SJCRH30 (cell line): ENCODE results near the gene OR10V1. TPM values are rescaled to one million over a fixed set of nuclear protein-coding genes. Genes with fewer than 3 reads are reported as not detected.
"Not testable (repeated sequence)": the region's sequence is repeated elsewhere in the genome, so short reads cannot be mapped to it uniquely, and the experiment has no call there.

Experiments
- DNase-seq, 2 experiments: peaks; one replicate each; pipeline ENCODE4 v3.0.0-alpha.2; 2015 to 2020
- H3K27ac ChIP-seq: fragments of 250-450 bp; sonication (Bioruptor Pico); 2 replicates; pipeline ENCODE4 v1.5.1; 2020; ENCODE audit warnings: mild to moderate bottlenecking, moderate library complexity
- H3K27me3 ChIP-seq: fragments of 250-450 bp; sonication (Bioruptor Pico); 2 replicates; pipeline ENCODE4 v1.5.1; 2020; ENCODE audit warnings: mild to moderate bottlenecking, moderate library complexity
- H3K36me3 ChIP-seq: fragments of 250-450 bp; sonication (Bioruptor Pico); 2 replicates; pipeline ENCODE4 v1.5.1; 2020; ENCODE audit warnings: mild to moderate bottlenecking, moderate library complexity
- H3K4me1 ChIP-seq: fragments of 250-450 bp; sonication (Bioruptor Pico); 2 replicates; pipeline ENCODE4 v1.5.1; 2020; ENCODE audit warnings: mild to moderate bottlenecking, moderate library complexity
- H3K4me3 ChIP-seq: fragments of 250-450 bp; sonication (Bioruptor Pico); 2 replicates; pipeline ENCODE4 v1.5.1; 2020; ENCODE audit warnings: mild to moderate bottlenecking, moderate library complexity
- H3K9me3 ChIP-seq: fragments of 250-450 bp; sonication (Bioruptor Pico); replicated peaks from 2 replicates; pipeline ENCODE4 v1.5.1; 2020; ENCODE audit warnings: mild to moderate bottlenecking, moderate library complexity
- total RNA-seq: library from RNA; depleted of rRNA; stranded (reverse); fragments of >200 nt; shearing (Covaris generic); gene quantifications from 2 replicates; pipeline ENCODE4 v1.2.3, GENCODE V29; 2014

OR10V1 gene
- total RNA-seq, 1 experiment from 2014 or later = not detected

- no peaks in the 10 kb centered on the region for H3K9me3 ChIP-seq
- no peaks in the 10 kb centered on the region for H3K36me3 ChIP-seq
- H3K4me1 ChIP-seq = no peaks in the 10 kb centered on the region
- H3K27ac ChIP-seq = no peak overlapping the region
- no peak overlapping the region for H3K4me3 ChIP-seq
- DNase-seq = no peak
- H3K27me3 ChIP-seq = no peaks in the 10 kb centered on the region; the same call in 1 of the 2 replicates
Measured at GRCh38 chr11:59691156-59691555, 22.5 kb downstream of the OR10V1 start.

GRCh38 chr11:59689015-59689414 is 24.6 kb downstream of the OR10V1 start:
- Histone ChIP-seq H3K4me3 (no peak overlapping the region), H3K4me1 (no peaks in the 10 kb centered on the region), H3K27ac (no peak overlapping the region), H3K9me3 (no peaks in the 10 kb centered on the region), H3K27me3 (no peaks in the 10 kb centered on the region; the same call in 1 of the 2 replicates), H3K36me3 (no peaks in the 10 kb centered on the region)
- no peak for DNase-seq

DNA sequence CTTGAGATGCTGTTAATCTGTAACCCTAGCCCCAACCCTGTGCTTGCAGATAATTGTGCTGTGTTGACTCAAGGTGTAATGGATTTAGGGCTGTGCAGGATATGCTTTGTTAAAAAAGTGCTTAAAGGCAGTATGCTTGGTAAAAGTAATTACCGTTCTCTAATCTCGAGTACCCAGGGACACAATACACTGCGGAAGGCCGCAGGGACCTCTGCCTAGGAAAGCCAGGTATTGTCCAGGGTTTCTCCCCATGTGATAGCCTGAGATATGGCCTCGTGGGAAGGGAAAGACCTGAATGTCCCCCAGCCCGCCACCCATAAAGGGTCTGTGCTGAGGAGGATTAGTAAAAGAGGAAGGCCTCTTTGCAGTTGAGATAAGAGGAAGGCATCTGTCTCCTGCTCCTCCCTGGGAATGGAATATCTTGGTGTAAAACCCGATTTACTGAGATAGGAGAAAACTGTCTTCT is 32.4 kb downstream of the OR10V1 start:
- DNase-seq, H3K36me3 ChIP-seq, H3K27ac ChIP-seq, H3K4me3 ChIP-seq, H3K9me3 ChIP-seq, H3K27me3 ChIP-seq: not testable (repeated sequence)
- peaks cover 28% of the 10 kb centered on the region for H3K4me1 ChIP-seq

GRCh38 chr11:59680287-59681154 is 33.1 kb downstream of the OR10V1 start:
- Histone ChIP-seq H3K4me1 (peaks cover 28% of the 10 kb centered on the region), H3K27ac (no peak overlapping the region), H3K4me3 (no peak overlapping the region), H3K36me3 (no peaks in the 10 kb centered on the region), H3K27me3 (no peaks in the 10 kb centered on the region), H3K9me3 (0 out of 2 replicates have a peak, but pooled peaks cover 5% of the 10 kb centered on the region)
- peak; percentile 75 to 82 for DNase-seq

DNA sequence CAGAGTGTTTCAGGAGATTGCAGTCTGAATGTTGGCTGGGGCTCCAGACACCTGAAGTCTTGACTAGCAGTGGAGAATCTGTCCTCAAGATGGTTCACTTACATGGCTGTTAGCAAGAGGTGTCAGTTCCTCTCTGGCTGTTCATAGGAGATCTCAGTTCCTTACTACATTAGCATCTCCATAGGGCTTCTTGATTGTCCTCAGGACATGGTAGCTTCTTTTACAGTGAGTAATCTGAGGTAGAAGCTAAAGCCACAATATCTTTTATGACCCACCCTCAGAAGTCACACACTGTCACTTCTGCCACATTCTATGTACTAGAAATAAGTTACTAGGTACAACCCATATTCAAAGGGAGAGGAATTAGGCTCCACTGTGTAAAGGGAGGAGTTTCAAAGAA is 34.3 kb downstream of the OR10V1 start:
- Histone ChIP-seq H3K27ac (peak overlapping the region; percentile 64), H3K9me3 (0 out of 2 replicates have a peak, but pooled peaks cover 5% of the 10 kb centered on the region), H3K4me1 (peaks cover 28% of the 10 kb centered on the region), H3K4me3 (no peak overlapping the region), H3K27me3 (no peaks in the 10 kb centered on the region), H3K36me3 (no peaks in the 10 kb centered on the region)
- peak in 1 of 2 experiments; percentile 14 for DNase-seq

- peaks cover 28% of the 10 kb centered on the region for H3K4me1 ChIP-seq
- H3K9me3 ChIP-seq = 0 out of 2 replicates have a peak, but pooled peaks cover 5% of the 10 kb centered on the region
- H3K4me3 ChIP-seq = no peak overlapping the region
- H3K27me3 ChIP-seq = no peaks in the 10 kb centered on the region
- no peaks in the 10 kb centered on the region for H3K36me3 ChIP-seq
- peak overlapping the region; percentile 64 for H3K27ac ChIP-seq
- DNase-seq = peak; percentile 36 to 80
Measured at GRCh38 chr11:59678813-59679165, 34.9 kb downstream of the OR10V1 start.

- Histone ChIP-seq H3K4me3 (no peak overlapping the region), H3K9me3 (0 out of 2 replicates have a peak, but pooled peaks cover 5% of the 10 kb centered on the region), H3K36me3 (no peaks in the 10 kb centered on the region), H3K27ac (peak overlapping the region; percentile 64), H3K4me1 (peaks cover 28% of the 10 kb centered on the region), H3K27me3 (no peaks in the 10 kb centered on the region)
- no peak for DNase-seq
Measured at GRCh38 chr11:59678118-59678812, 35.4 kb downstream of the OR10V1 start.

DNA sequence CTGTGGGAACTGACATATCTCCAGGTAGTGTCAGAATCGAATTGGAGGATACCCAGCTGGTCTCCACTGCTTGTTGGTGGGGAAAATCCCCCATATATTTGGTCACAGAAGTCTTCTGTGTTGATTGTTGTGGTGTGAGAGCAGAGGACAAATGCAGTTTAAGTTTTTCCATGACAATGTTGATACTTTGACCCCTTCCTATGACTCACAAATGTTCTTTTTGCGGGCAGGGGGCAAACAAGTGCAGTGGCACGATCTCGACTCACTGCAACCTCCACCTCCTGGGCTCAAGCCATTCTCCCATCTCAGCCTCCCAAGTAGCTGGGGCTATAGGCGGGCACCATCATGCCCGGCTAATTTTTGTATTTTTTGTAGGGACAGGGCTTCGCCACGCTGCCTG is 37.4 kb downstream of the OR10V1 start:
- Histone ChIP-seq H3K4me3 (no peak overlapping the region), H3K4me1 (peaks cover 28% of the 10 kb centered on the region), H3K27me3 (no peaks in the 10 kb centered on the region), H3K27ac (no peak overlapping the region), H3K9me3 (0 out of 2 replicates have a peak, but pooled peaks cover 5% of the 10 kb centered on the region), H3K36me3 (no peaks in the 10 kb centered on the region)
- no peak for DNase-seq

DNA sequence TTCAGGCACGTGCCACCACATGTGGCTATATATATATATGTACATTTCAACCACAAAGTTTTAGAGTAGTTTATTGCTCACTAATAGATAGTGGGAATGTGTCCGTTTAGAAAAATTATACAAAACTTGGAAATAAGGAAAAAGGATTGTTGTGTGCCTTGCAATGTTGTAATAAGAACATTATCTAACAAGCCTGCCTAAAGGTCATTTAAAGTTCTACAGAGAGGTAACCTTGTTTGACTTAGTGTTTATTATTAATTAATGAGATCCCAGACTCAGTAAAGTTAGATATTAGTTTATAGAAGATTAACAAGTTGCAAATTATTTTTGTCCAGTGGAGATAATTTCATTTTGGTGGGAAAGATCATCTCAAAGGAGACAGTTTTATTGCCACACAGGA is 39.4 kb downstream of the OR10V1 start:
- 0 out of 2 replicates have a peak, but pooled peaks cover 5% of the 10 kb centered on the region for H3K9me3 ChIP-seq
- no peak overlapping the region for H3K27ac ChIP-seq
- H3K27me3 ChIP-seq = no peaks in the 10 kb centered on the region
- H3K36me3 ChIP-seq = no peaks in the 10 kb centered on the region
- no peak for DNase-seq
- no peak overlapping the region for H3K4me3 ChIP-seq
- H3K4me1 ChIP-seq = peaks cover 20% of the 10 kb centered on the region

DNA sequence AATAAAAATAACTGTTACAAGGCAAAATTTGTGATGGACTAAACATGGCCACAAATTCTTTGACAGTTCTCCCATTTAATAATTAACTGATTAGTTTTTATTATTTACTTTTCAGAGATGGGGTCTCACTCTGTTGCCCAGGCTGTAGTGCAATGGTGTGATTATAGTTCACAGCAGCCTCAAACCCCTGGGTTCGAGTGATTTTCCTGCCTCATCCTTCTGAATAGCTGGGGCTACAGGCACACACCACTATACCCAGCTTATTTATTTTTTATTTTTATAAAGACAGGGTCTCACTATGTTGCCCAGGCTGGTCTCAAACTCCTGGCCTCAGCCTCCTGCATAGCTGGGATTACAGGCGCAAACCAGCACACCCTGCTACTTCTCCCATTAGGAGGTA is 40.4 kb downstream of the OR10V1 start:
- H3K36me3 ChIP-seq = no peaks in the 10 kb centered on the region
- no peak for DNase-seq
- no peak overlapping the region for H3K4me3 ChIP-seq
- no peaks in the 10 kb centered on the region for H3K27me3 ChIP-seq
- H3K27ac ChIP-seq = no peak overlapping the region
- 0 out of 2 replicates have a peak, but pooled peaks cover 5% of the 10 kb centered on the region for H3K9me3 ChIP-seq
- peaks cover 11% of the 10 kb centered on the region for H3K4me1 ChIP-seq

DNA sequence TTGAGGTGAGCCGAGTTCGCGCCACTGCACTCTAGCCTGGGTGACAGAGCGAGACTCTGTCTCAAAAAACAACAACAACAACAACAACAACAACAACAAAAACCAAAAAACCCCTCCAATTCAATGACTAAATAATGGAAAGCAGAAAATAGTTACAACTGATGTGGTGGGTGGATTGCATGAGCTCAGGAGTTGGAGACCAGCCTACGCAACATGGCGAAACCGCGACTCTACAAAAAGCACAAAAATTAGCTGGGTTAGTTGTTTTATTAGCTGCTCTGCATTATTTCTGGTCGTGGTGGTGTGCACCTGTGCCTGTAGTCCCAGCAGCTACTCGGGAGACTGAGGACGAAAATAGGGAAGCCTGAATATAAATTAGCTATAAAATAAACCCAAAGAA is 42.2 kb downstream of the OR10V1 start:
- no peak for DNase-seq
- Histone ChIP-seq H3K4me1 (peaks cover 5% of the 10 kb centered on the region; the same call in 1 of the 2 replicates), H3K27me3 (no peaks in the 10 kb centered on the region), H3K9me3 (no peaks in the 10 kb centered on the region), H3K27ac (no peak overlapping the region), H3K36me3 (peaks cover 5% of the 10 kb centered on the region), H3K4me3 (no peak overlapping the region)

DNA sequence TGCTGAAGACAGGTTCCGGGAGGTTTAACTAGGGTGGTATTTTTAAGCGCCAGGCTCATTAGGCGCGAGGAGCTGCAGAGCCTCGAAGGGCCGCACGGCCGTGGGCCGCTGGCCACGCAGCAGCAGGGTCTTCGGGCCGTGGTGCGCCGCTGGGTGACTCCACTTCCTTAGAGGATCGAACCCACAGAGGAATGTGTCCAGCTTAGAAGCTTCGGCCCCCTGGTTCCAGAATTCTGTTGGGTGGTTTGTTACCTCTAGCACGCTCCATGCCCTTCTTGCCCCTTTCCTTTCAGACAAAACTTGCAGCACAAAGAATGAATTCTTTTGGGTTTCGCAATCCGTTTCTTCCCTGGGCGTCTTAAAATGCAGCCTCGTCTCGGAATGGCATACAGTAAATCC is 44.0 kb downstream of the OR10V1 start:
- no peaks in the 10 kb centered on the region for H3K9me3 ChIP-seq
- peak overlapping the region; percentile 74 for H3K27ac ChIP-seq
- peaks cover 5% of the 10 kb centered on the region; the same call in 1 of the 2 replicates for H3K4me1 ChIP-seq
- peak overlapping the region; percentile 63 for H3K4me3 ChIP-seq
- DNase-seq = no peak
- peaks cover 16% of the 10 kb centered on the region for H3K36me3 ChIP-seq
- no peaks in the 10 kb centered on the region for H3K27me3 ChIP-seq

DNA sequence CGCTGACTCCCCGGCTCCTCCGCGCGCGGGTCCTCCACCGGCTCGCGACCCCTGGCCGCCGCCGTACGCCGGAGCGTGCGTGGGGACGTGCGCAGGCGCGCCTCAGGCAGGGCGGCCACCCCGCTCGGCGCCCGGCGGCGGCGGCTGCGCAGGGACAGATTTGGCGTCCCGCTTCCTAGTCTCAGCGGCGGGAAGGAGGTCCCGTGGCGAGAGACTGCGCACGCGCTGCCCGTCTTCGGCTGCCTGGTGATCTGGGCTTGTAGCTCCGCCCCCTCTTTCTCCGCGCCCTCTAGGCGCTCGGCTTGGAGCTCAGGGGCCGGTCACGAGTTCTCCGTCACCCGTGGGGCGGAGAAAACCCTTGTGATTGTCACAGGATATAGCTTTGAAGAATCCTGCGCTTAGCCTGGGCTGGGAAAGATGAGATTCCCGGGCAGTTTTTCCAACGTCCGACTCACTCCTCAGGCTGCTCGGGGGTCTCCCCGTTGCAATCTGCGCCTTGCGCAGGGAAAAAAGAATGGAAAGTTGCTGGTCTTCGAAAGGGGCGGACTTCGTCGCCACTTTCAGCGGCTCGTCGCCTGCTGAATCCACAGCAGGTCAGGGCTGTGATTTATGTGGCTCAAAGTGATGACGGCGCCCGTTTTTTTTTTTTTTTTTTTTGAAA is 44.6 kb downstream of the OR10V1 start, which contains the start of gene PATL1:
Gene PATL1, minus strand, starts transcription at position 88 of the 661 bp plus-strand sequence. CDS start 142 bp downstream, outside the sequence.
- H3K27ac ChIP-seq = peak within 1 kb of the TSS; percentile 74
- H3K4me1 ChIP-seq = peaks cover 5% of the 10 kb centered on the region; the same call in 1 of the 2 replicates
- H3K9me3 ChIP-seq = no peaks in the 10 kb centered on the region
- H3K27me3 ChIP-seq = no peaks in the 10 kb centered on the region
- peak within 1 kb of the TSS; percentile 63 for H3K4me3 ChIP-seq
- H3K36me3 ChIP-seq = peaks cover 19% of the 10 kb centered on the region
- peak; percentile 98 for DNase-seq

DNA sequence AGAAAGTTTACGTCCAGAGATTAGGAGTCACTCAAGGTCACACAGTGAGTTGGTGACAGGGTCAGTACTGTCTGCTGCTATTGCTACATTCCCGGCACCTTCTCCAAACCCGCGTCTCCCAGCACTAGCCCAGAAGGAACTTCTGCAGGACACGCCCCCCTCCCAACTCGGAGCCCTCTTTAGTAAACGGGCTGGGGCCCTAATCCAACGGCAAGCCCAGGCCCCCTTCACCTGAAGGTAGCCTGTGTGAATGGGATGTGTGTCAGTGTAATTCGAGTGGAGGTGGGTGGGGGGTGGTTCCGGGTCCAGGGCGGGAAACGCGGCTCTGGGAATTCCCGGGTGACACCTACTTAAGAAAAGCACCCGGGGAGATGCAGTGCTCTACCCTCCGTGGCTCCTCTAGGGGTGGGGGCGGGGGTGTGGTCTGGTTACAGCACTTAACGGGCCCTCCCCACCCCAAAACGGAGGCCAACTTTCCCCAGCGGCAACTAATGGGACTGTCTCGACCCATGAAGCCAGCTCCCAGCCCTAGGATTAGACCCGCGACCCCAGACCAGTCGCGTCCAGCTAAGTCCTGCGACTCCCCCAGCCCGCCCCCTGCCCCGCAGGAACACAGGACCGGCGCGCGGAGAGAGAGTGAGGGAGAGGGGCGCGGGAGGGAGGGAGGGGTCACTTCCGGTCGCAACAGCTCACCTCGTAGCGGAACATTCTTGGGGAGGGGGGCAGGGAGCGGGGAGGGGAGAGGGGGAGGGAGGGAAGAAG is 45.3 kb downstream of the OR10V1 start:
- H3K9me3 ChIP-seq = no peaks in the 10 kb centered on the region
- no peaks in the 10 kb centered on the region for H3K27me3 ChIP-seq
- peaks cover 26% of the 10 kb centered on the region for H3K36me3 ChIP-seq
- peak; percentile 43 to 49 for DNase-seq
- peaks cover 5% of the 10 kb centered on the region; the same call in 1 of the 2 replicates for H3K4me1 ChIP-seq
- H3K27ac ChIP-seq = peak overlapping the region; percentile 63
- H3K4me3 ChIP-seq = peak overlapping the region; percentile 63
